GM06990 (cell line): ENCODE data around the gene ZNF528.

Experiments used
- DNase-seq: peaks from one replicate; pipeline ENCODE4 v3.0.0-alpha.2; 2011; ENCODE audit not compliant: insufficient read length; ENCODE audit errors: extremely low read depth
- H3K27me3 ChIP-seq: replicated peaks from 2 replicates; pipeline ENCODE4 v1.6.0; 2011; ENCODE audit warnings: low read length; ENCODE audit not compliant: control insufficient read depth, insufficient read depth
- H3K36me3 ChIP-seq: 2 replicates; pipeline ENCODE4 v1.5.1; 2011; ENCODE audit warnings: low read length; ENCODE audit not compliant: control insufficient read depth, insufficient read depth
- H3K4me3 ChIP-seq: replicated peaks from 2 replicates; pipeline ENCODE4 v1.5.1; 2011; ENCODE audit warnings: low read depth, mild to moderate bottlenecking, control low read depth, low read length
- TF ChIP-seq, protein P1 (sequence below): IDR thresholded peaks from 2 replicates; pipeline ENCODE4 v1.5.1; 2011; ENCODE audit warnings: low read length, control low read depth, mild to moderate bottlenecking, inconsistent platforms; ENCODE audit not compliant: insufficient read depth, poor library complexity, severe bottlenecking

Gene ZNF528

DNA sequence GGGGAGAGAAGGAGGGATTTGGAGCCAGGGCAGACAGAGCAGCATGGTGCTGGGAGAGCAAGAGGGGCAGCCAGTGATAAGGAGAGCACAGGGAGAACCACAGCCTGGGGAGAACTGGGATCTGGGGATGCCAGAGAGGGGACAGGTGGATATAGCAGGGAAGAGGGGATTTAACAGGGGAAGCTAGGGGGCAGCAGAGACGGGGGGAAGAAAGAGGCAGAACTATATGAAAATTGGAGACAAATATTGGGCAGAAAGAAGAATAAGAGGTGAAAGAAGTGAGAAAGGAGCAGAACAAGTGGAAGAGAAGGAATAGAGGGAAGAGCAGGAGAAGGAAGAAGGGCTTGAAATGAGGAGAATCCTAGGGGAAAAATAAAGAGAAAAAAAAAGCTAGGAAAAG, 6.5 kb upstream of the ZNF528 start:
- DNase-seq, result no peak
- no peak overlapping the region for H3K4me3 ChIP-seq
- H3K27me3 ChIP-seq, result no peaks in the 10 kb centered on the region
- TF ChIP-seq, protein P1, sequence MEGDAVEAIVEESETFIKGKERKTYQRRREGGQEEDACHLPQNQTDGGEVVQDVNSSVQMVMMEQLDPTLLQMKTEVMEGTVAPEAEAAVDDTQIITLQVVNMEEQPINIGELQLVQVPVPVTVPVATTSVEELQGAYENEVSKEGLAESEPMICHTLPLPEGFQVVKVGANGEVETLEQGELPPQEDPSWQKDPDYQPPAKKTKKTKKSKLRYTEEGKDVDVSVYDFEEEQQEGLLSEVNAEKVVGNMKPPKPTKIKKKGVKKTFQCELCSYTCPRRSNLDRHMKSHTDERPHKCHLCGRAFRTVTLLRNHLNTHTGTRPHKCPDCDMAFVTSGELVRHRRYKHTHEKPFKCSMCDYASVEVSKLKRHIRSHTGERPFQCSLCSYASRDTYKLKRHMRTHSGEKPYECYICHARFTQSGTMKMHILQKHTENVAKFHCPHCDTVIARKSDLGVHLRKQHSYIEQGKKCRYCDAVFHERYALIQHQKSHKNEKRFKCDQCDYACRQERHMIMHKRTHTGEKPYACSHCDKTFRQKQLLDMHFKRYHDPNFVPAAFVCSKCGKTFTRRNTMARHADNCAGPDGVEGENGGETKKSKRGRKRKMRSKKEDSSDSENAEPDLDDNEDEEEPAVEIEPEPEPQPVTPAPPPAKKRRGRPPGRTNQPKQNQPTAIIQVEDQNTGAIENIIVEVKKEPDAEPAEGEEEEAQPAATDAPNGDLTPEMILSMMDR, result no peak
- no peaks in the 10 kb centered on the region for H3K36me3 ChIP-seq

DNA sequence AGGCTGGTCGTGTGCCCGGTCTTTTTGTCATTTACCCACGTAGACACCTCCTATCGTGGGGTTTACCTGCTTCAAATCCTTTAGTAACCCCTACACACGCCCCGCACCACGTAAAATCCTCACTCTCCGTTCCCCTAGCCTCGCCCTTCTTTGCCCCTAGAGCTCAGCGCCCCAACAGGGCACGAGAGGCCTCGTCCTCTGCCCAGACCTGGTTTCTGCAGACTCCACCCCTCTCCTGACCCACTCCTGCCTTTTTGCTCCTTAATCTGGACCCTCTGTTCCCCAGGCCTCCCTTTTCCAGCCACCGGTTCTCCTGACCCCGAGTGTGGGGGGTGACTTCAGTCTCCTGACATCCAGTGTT, 412 bp downstream of the ZNF528 start:
- no peaks in the 10 kb centered on the region for H3K27me3 ChIP-seq
- peak overlapping the region; percentile 69 for H3K4me3 ChIP-seq
- TF ChIP-seq, protein P1, result no peak
- no peak for DNase-seq
- no peaks in the 10 kb centered on the region; the same call in 1 of the 2 replicates for H3K36me3 ChIP-seq

DNA sequence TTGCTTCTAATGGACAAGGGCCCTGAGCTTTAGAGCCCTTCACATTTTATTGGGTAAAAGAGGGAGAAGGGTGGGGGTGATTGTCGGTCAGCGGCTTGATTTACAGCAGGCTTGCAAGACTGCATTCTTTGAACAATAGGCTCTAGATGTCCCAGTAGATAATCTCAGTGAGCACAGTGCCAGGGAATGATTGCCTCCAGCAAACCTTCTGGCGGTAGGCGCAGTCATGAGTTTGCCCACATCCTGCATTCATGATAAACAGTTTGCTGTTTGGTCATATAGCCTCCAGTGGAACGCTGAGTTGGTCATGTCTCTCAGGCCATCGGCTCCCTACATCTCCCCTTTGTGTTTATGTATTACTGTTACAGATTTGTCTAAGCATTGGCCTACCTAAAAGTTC, 12.6 kb downstream of the ZNF528 start:
- H3K27me3 ChIP-seq, result no peaks in the 10 kb centered on the region
- TF ChIP-seq, protein P1, result no peak
- no peak overlapping the region for H3K4me3 ChIP-seq
- no peaks in the 10 kb centered on the region; the same call in 1 of the 2 replicates for H3K36me3 ChIP-seq
- no peak for DNase-seq

DNA sequence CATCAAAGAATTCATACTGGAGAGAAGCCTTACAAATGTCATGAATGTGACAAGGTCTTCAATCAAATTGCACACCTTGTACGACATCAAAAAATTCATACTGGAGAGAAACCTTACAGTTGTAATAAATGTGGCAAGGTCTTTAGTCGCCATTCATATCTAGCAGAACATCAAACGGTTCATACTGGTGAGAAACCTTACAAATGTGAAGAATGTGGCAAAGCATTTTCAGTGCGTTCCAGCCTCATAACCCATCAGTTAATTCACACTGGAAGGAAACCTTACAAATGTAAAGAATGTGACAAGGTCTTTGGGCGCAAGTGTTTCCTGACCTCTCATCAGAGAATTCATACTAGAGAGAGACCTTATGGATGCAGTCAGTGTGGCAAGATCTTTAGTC, 18.1 kb downstream of the ZNF528 start:
- TF ChIP-seq, protein P1, result no peak
- H3K36me3 ChIP-seq, result no peaks in the 10 kb centered on the region

DNA sequence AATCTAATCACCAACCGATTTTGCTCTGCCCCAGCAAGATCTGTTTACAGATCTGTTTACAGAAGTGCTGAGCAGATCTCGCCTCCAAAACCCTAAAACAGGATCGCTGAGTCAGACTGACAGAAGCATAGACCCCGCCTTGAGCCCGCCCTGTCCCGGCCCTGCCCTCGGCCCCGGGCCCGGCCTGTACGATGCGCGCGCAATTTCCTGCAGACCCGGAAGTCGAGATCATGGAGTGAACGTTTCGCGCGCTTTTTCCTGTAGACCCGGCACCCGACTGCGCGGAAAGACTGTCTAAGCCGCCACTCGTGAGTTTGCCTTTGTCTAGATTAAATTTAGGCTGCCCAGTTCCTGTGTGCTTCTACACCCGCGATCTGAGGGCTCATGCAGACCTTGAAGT, 31.3 kb downstream of the ZNF528 start, which contains the start of gene ZNF534:
Gene ZNF534, plus strand, starts transcription at position 212 of the 400 bp plus-strand sequence. CDS start 2,327 bp downstream, outside the sequence.
- DNase-seq, result no peak
- H3K36me3 ChIP-seq, result no peaks in the 10 kb centered on the region
- TF ChIP-seq, protein P1, result no peak
- H3K4me3 ChIP-seq, result no peak within 1 kb of the TSS
- no peaks in the 10 kb centered on the region for H3K27me3 ChIP-seq

More for the DNA sequence above, 18.1 kb downstream of the ZNF528 start:
- no peaks in the 10 kb centered on the region for H3K27me3 ChIP-seq
- no peak overlapping the region for H3K4me3 ChIP-seq
- DNase-seq, result no peak

DNA sequence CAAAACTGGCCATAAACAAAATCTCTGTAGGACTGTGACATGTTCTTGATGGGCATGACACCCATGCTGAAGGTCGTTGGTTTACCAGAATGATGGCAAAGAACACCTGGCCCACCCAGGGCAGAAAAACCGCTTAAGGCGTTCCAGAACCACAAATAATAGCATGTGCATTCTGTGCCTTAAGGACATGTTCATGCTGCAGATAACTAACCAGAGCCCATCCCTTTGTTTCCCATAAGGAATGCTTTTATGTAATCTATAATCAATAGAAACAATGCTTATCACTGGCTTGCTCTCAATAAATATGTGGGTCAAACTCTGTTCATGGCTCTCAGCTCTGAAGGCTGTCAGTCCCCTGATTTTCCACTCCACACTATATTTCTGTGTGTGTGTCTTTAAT, 44.5 kb downstream of the ZNF528 start:
- H3K4me3 ChIP-seq, result no peak overlapping the region

More for the DNA sequence above, 44.5 kb downstream of the ZNF528 start:
- Histone ChIP-seq H3K27me3 (no peaks in the 10 kb centered on the region), H3K36me3 (no peaks in the 10 kb centered on the region)
- no peak for DNase-seq
- TF ChIP-seq, protein P1, result no peak
